Body of pancreas (tissue), 4 donors: ENCODE measurements around the gene TMPO. TPM values are rescaled to one million over a fixed set of nuclear protein-coding genes. Genes with fewer than 3 reads are reported as not detected.
"Not testable (repeated sequence)": the region's sequence is repeated elsewhere in the genome, so short reads cannot be mapped to it uniquely, and the experiment has no call there.

Experiments used
- ATAC-seq: fragments of 150-250 bp; one replicate; pipeline ENCODE4 v1.9.1; 2016
- DNase-seq, 4 donors: peaks; one replicate each; pipeline ENCODE4 v3.0.0-alpha.2; 2019
- H3K27ac ChIP-seq, 4 donors: fragments of 200-600 bp; sonication (generic); 1 replicate in 3 of 4; 2 replicates in 1 of 4; pipeline versions ENCODE4 v1.5.1 to v1.6.1; 2016 to 2019; ENCODE audit warnings: mild to moderate bottlenecking in 1 of 4, mixed read lengths in 1 of 4, moderate library complexity in 1 of 4
- H3K27me3 ChIP-seq, 2 donors: fragments of 200-600 bp; sonication (generic); one replicate each; pipeline ENCODE4 v1.6.0; 2016; ENCODE audit warnings: mild to moderate bottlenecking in 1 of 2
- H3K36me3 ChIP-seq, 2 donors: fragments of 200-600 bp; sonication (generic); replicated peaks in 1 of 2; 2 replicates each; pipeline ENCODE4 v1.5.1; 2016; ENCODE audit warnings: low read depth in 2 of 2; ENCODE audit not compliant: insufficient read depth in 1 of 2
- H3K4me1 ChIP-seq: fragments of 200-600 bp; sonication (generic); one replicate; pipeline ENCODE4 v1.6.0; 2016
- H3K4me3 ChIP-seq, 2 donors: fragments of 200-600 bp; sonication (generic); 1 replicate in 1 of 2; 2 replicates in 1 of 2; pipeline ENCODE4 v1.5.1; 2016 to 2019
- H3K9me3 ChIP-seq, 3 donors: fragments of 200-600 bp; sonication (generic); 1 replicate in 2 of 3; 2 replicates in 1 of 3; pipeline ENCODE4 v1.5.1; 2016
- CTCF ChIP-seq, 7 experiments: fragments of 450-650 bp in 4 of 7; fragments of 200-600 bp in 3 of 7; sonication (generic) in 3 of 7; IDR thresholded peaks; one replicate each; pipeline ENCODE4 v1.5.1; 2016 to 2019; ENCODE audit warnings: antibody characterized with exemption in 7 of 7
- POLR2A ChIP-seq, 3 donors: fragments of 450-650 bp; IDR thresholded peaks; one replicate each; pipeline ENCODE4 v1.6.1; 2016; ENCODE audit warnings: antibody characterized with exemption in 3 of 3, mild to moderate bottlenecking in 2 of 3
- WGBS, 2 donors: methylation state at CpG; one replicate each; pipeline ENCODE4 v1.1.5; 2017; 5-methylcytosine and 5-hydroxymethylcytosine counted together
- intact Hi-C: fragments of 100-400 bp; cut with DNase I; formaldehyde crosslinking; loops from one replicate; pipeline ENCODE4 v1.15.1; 2023
- total RNA-seq, 2 donors: library from RNA; depleted of rRNA; stranded (reverse); fragments of >200 nt; gene quantifications; one replicate each; pipeline ENCODE4 v1.1.0, GENCODE V29; 2016

The TMPO gene
- total RNA-seq, 2 donors from 2014 or later: 84.7 to 94.9 TPM

- intact Hi-C loops: no loop called here
- peak overlapping the region; percentile 23 to 98 (median 92) for H3K27ac ChIP-seq
- ATAC-seq (no peak), DNase-seq (no peak)
- peak overlapping the region in 1 of 2 donors; percentile 38 for H3K4me3 ChIP-seq
- TF ChIP-seq CTCF (IDR thresholded peaks at IDR 0.05) (no peak), POLR2A (IDR thresholded peaks at IDR 0.05) (no peak)
- H3K4me1 ChIP-seq: peaks cover 33% of the 10 kb centered on the region
- H3K27me3 ChIP-seq: no peaks in the 10 kb centered on the region
- WGBS, 2 donors: 15 to 18% methylated on average over 3 of the region's 3 CpGs
- H3K9me3 ChIP-seq: no peaks in the 10 kb centered on the region
- H3K36me3 ChIP-seq: no peaks in the 10 kb centered on the region
Measured at GRCh38 chr12:98504368-98504617, 11.1 kb upstream of the TMPO start.

GRCh38 chr12:98509063-98509462 is 6.3 kb upstream of the TMPO start:
- H3K27ac ChIP-seq: no peak overlapping the region
- intact Hi-C loops: no loop called here
- 35 to 50% methylated on average over 2 of the region's 2 CpGs for WGBS, 2 donors
- H3K36me3 ChIP-seq: no peaks in the 10 kb centered on the region
- TF ChIP-seq CTCF (IDR thresholded peaks at IDR 0.05) (no peak), POLR2A (IDR thresholded peaks at IDR 0.05) (no peak)
- H3K4me1 ChIP-seq: peaks cover 18% of the 10 kb centered on the region
- DNase-seq: no peak
- H3K9me3 ChIP-seq: no peaks in the 10 kb centered on the region
- no peak for ATAC-seq
- H3K27me3 ChIP-seq: no peaks in the 10 kb centered on the region
- no peak overlapping the region for H3K4me3 ChIP-seq

- H3K27me3 ChIP-seq, H3K36me3 ChIP-seq, ATAC-seq, DNase-seq, H3K4me3 ChIP-seq, H3K27ac ChIP-seq, intact Hi-C loops, H3K9me3 ChIP-seq: not testable (repeated sequence)
- peaks cover 16% of the 10 kb centered on the region for H3K4me1 ChIP-seq
- WGBS, 2 donors: 93% methylated on average over 5 of the region's 5 CpGs
Measured at GRCh38 chr12:98511806-98512205, 3.6 kb upstream of the TMPO start.

GRCh38 chr12:98513379-98514322 is 1.7 kb upstream of the TMPO start:
- ATAC-seq: no peak
- Histone ChIP-seq H3K27me3 (no peaks in the 10 kb centered on the region), H3K27ac (peak overlapping the region in 2 of 4 donors; percentile 95 to 96), H3K4me1 (peaks cover 35% of the 10 kb centered on the region), H3K36me3 (no peaks in the 10 kb centered on the region), H3K4me3 (no peak overlapping the region), H3K9me3 (no peaks in the 10 kb centered on the region)
- DNase-seq: no peak
- 72 to 74% methylated on average over 8 of the region's 8 CpGs for WGBS, 2 donors
- intact Hi-C loops: no loop called here
- no peak for TF ChIP-seq CTCF (IDR thresholded peaks at IDR 0.05)
- no peak for TF ChIP-seq POLR2A (IDR thresholded peaks at IDR 0.05)

- TF ChIP-seq POLR2A (IDR thresholded peaks at IDR 0.05) (no peak), CTCF (IDR thresholded peaks at IDR 0.05) (no peak)
- Histone ChIP-seq H3K4me1 (peaks cover 45% of the 10 kb centered on the region), H3K27me3 (no peaks in the 10 kb centered on the region), H3K4me3 (peak overlapping the region; percentile 14 to 88), H3K9me3 (no peaks in the 10 kb centered on the region), H3K36me3 (no peaks in the 10 kb centered on the region), H3K27ac (peak overlapping the region; percentile 92 to 96 (median 94))
- WGBS, 2 donors: 0% methylated on average over 11 of the region's 11 CpGs
- ATAC-seq (no peak), DNase-seq (no peak)
- intact Hi-C loops: no loop called here
Measured at GRCh38 chr12:98514982-98515286, 456 bp upstream of the TMPO start.
